SK-N-SH (cell line): ENCODE results near the gene FEZF1.

Experiments used
- CTCF ChIP-seq: fragments of 200-600 bp; sonication (generic); IDR thresholded peaks from 2 replicates; pipeline ENCODE4 v1.6.1; 2017; ENCODE audit warnings: antibody characterized with exemption, mild to moderate bottlenecking, moderate library complexity
- EP300 ChIP-seq, 2 experiments: IDR thresholded peaks; 2 replicates each; pipeline versions ENCODE4 v1.4.0 to v1.6.1; 2012; ENCODE audit warnings: borderline replicate concordance in 1 of 2, low read depth in 1 of 2, low read length in 1 of 2
- EZH2phosphoT487 ChIP-seq: fragments of 200-600 bp; sonication (generic); IDR thresholded peaks from 2 replicates; pipeline ENCODE4 v1.6.1; 2017; ENCODE audit warnings: low read depth, mixed run types, mild to moderate bottlenecking, antibody characterized with exemption, moderate library complexity, borderline replicate concordance
- FOXJ3 ChIP-seq: sonication (generic); formaldehyde crosslinking; IDR thresholded peaks from 2 replicates; pipeline ENCODE4 v1.5.1; 2020; ENCODE audit warnings: mild to moderate bottlenecking, missing genetic modification reagents
- FOXM1 ChIP-seq: IDR thresholded peaks from 2 replicates; pipeline ENCODE4 v1.4.0; 2012; ENCODE audit warnings: low read depth, mild to moderate bottlenecking
- JUND ChIP-seq: IDR thresholded peaks from 2 replicates; pipeline ENCODE4 v1.4.0; 2012
- PBX3 ChIP-seq: IDR thresholded peaks from 2 replicates; pipeline ENCODE4; 2012
- POLR2AphosphoS5 ChIP-seq: IDR thresholded peaks from 2 replicates; pipeline ENCODE4 v1.6.1; 2012; ENCODE audit warnings: low read depth, low read length
- REST ChIP-seq: IDR thresholded peaks from 2 replicates; pipeline ENCODE4 v1.6.1; 2012; ENCODE audit warnings: mild to moderate bottlenecking, low read depth, low read length, moderate library complexity
- SIN3A ChIP-seq: IDR thresholded peaks from 2 replicates; pipeline ENCODE4 v1.6.1; 2012; ENCODE audit warnings: low read depth, mild to moderate bottlenecking, low read length, moderate library complexity, borderline replicate concordance
- USF1 ChIP-seq: IDR thresholded peaks from 2 replicates; pipeline ENCODE4 v1.4.0; 2012; ENCODE audit warnings: low read depth, borderline replicate concordance
- USF2 ChIP-seq: fragments of 150-350 bp; IDR thresholded peaks from 2 replicates; pipeline ENCODE4 v1.6.1; 2017; ENCODE audit warnings: antibody characterized with exemption, low read length, low read depth, borderline replicate concordance

GRCh38 chr7:122337011-122337410 is 32.5 kb upstream of the FEZF1 start:
- TF ChIP-seq CTCF (no peak), USF1 (no peak), EP300 (IDR thresholded peaks at IDR 0.05; ENCODE audit: borderline replicate concordance in 1 of 2, low read depth in 1 of 2, low read length in 1 of 2) (no peak), FOXM1 (no peak), USF2 (no peak), FOXJ3 (CRISPR knock-in tag) (no peak), EZH2phosphoT487 (no peak), REST (no peak), POLR2AphosphoS5 (no peak), PBX3 (no peak), JUND (no peak), SIN3A (no peak)
